Fibroblast of the aortic adventitia (primary cell): ENCODE data around the gene CFL1. TPM values are rescaled to one million over a fixed set of nuclear protein-coding genes. Genes with fewer than 3 reads are reported as not detected.

Experiments
- DNase-seq: peaks from one replicate; pipeline ENCODE4 v3.0.0-alpha.2; 2010; ENCODE audit warnings: low read depth
- H3K4me3 ChIP-seq: 2 replicates; pipeline ENCODE4 v1.5.1; 2011; ENCODE audit warnings: low read depth, mild to moderate bottlenecking, control low read depth, low read length, moderate library complexity
- CTCF ChIP-seq: IDR thresholded peaks from 2 replicates; pipeline ENCODE4 v1.5.1; 2011; ENCODE audit warnings: mild to moderate bottlenecking, low read length, control low read depth, inconsistent platforms; ENCODE audit not compliant: insufficient read depth
- total RNA-seq: library from RNA; depleted of rRNA; stranded (reverse); fragments of >200 nt; gene quantifications from 2 replicates; pipeline ENCODE4 v1.2.3, GENCODE V29; 2012; ENCODE audit warnings: low replicate concordance

CFL1 gene
- total RNA-seq, 1 donor = 713 TPM

GRCh38 chr11:65882120-65883057, 24.4 kb upstream of the CFL1 start:
- no peak overlapping the region for H3K4me3 ChIP-seq

GRCh38 chr11:65880844-65881421, 23.0 kb upstream of the CFL1 start:
- TF ChIP-seq CTCF = no peak
- no peak overlapping the region for H3K4me3 ChIP-seq
- no peak for DNase-seq

More at GRCh38 chr11:65882120-65883057, 24.4 kb upstream of the CFL1 start:
- TF ChIP-seq CTCF = no peak
- no peak for DNase-seq

GRCh38 chr11:65880027-65880426, 22.0 kb upstream of the CFL1 start:
- DNase-seq = no peak
- no peak for TF ChIP-seq CTCF
- H3K4me3 ChIP-seq = no peak overlapping the region

GRCh38 chr11:65879617-65880016, 21.6 kb upstream of the CFL1 start, which contains the start of gene CTSW:
TSS of gene CTSW (plus strand) at chr11:65879837. CDS start at chr11:65879855, 18 bp downstream.
- H3K4me3 ChIP-seq = no peak within 1 kb of the TSS
- DNase-seq = no peak
- TF ChIP-seq CTCF = no peak

- H3K4me3 ChIP-seq = peak overlapping the region; percentile 67
- DNase-seq = peak; percentile 91
- no peak for TF ChIP-seq CTCF
Observed at GRCh38 chr11:65873318-65874156, 15.6 kb upstream of the CFL1 start.

GRCh38 chr11:65872586-65873317, 14.8 kb upstream of the CFL1 start, which contains the start of gene EFEMP2:
TSS of gene EFEMP2 (minus strand) at chr11:65872800. CDS start at chr11:65872354, 446 bp downstream.
- no peak for DNase-seq
- no peak for TF ChIP-seq CTCF
- H3K4me3 ChIP-seq = peak within 1 kb of the TSS; percentile 67
